Tibial artery (tissue), 4 donors: ENCODE data around the gene OCA2.

ENCODE experiments used
- DNase-seq, 2 donors: peaks; one replicate each; pipeline ENCODE4 v3.0.0-alpha.2; 2019
- H3K27ac ChIP-seq, 2 donors: fragments of 200-600 bp; sonication (generic) in 1 of 2; 1 replicate in 1 of 2; 2 replicates in 1 of 2; pipeline ENCODE4 v1.5.1; 2018 to 2019; ENCODE audit warnings: mild to moderate bottlenecking in 1 of 2
- H3K27me3 ChIP-seq, 2 donors: fragments of 200-600 bp; sonication (generic) in 1 of 2; one replicate each; pipeline versions ENCODE4 v1.5.1 to v1.6.0; 2016 to 2019
- H3K36me3 ChIP-seq, 3 donors: fragments of 200-600 bp; sonication (generic) in 2 of 3; one replicate each; pipeline ENCODE4 v1.5.1; 2016 to 2019; ENCODE audit warnings: mild to moderate bottlenecking in 2 of 3
- H3K4me1 ChIP-seq, 4 donors: fragments of 200-600 bp; sonication (generic) in 2 of 4; 1 replicate in 3 of 4; 2 replicates in 1 of 4; pipeline ENCODE4 v1.5.1; 2016 to 2019
- H3K4me3 ChIP-seq, 2 donors: fragments of 200-600 bp; sonication (generic) in 1 of 2; 1 replicate in 1 of 2; 2 replicates in 1 of 2; pipeline ENCODE4 v1.5.1; 2018 to 2019; ENCODE audit warnings: mild to moderate bottlenecking in 2 of 2
- H3K9me3 ChIP-seq, 3 donors: fragments of 200-600 bp; sonication (generic) in 1 of 3; one replicate each; pipeline ENCODE4 v1.5.1; 2016 to 2019
- intact Hi-C: fragments of 100-400 bp; cut with DNase I; formaldehyde crosslinking; loops from one replicate; pipeline ENCODE4 v1.15.0; 2023; ENCODE audit warnings: low total_unique reads
- TF ChIP-seq, protein P1 (sequence below), 2 experiments: fragments of 200-600 bp in 1 of 2; fragments of 450-650 bp in 1 of 2; IDR thresholded peaks; one replicate each; pipeline ENCODE4 v1.5.1; 2017 to 2019; ENCODE audit warnings: antibody characterized with exemption in 2 of 2, mild to moderate bottlenecking in 1 of 2, moderate library complexity in 1 of 2

Gene OCA2

DNA sequence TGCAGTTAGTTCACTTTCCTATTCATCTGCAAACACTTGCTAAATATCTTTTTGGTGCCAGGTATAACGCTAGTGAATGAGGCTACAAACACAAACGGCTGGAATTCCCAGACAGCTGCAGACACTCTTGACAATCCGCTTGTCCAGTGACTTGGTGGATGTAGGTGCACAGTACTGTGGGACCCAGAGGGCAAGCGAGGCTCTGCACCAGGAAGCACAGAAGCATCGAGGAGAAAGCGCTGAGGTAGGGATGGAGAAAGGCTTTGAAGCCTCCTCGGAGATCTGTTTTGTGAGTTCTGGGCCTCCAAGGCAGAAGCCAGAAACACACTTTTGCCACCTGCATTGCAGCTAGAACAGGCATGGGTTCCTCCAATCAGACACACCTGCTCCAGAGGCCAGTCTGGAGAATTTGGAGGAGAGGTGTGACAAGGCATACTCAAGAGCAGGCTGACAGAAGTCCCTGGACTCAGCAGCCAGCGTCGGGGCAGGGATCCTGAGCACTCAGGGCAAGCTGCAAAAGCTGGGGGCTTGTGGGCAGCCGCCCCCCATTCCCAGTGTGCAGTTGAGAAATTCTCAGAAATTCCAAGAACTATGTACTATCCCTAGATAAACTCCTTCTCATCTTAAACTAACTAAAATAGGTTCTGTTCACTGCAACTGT, 232.5 kb downstream of the OCA2 start:
- H3K4me3 ChIP-seq = no peak overlapping the region
- H3K36me3 ChIP-seq = peaks cover 0 to 4% (median 0%) of the 10 kb centered on the region in 3 donors
- peaks cover 0 to 6% (median 0%) of the 10 kb centered on the region in 3 donors for H3K9me3 ChIP-seq
- H3K27me3 ChIP-seq = no peaks in the 10 kb centered on the region
- intact Hi-C loops = no loop called here
- TF ChIP-seq, protein P1, sequence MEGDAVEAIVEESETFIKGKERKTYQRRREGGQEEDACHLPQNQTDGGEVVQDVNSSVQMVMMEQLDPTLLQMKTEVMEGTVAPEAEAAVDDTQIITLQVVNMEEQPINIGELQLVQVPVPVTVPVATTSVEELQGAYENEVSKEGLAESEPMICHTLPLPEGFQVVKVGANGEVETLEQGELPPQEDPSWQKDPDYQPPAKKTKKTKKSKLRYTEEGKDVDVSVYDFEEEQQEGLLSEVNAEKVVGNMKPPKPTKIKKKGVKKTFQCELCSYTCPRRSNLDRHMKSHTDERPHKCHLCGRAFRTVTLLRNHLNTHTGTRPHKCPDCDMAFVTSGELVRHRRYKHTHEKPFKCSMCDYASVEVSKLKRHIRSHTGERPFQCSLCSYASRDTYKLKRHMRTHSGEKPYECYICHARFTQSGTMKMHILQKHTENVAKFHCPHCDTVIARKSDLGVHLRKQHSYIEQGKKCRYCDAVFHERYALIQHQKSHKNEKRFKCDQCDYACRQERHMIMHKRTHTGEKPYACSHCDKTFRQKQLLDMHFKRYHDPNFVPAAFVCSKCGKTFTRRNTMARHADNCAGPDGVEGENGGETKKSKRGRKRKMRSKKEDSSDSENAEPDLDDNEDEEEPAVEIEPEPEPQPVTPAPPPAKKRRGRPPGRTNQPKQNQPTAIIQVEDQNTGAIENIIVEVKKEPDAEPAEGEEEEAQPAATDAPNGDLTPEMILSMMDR (IDR thresholded peaks at IDR 0.05) = no peak
- no peak for DNase-seq
- no peak overlapping the region for H3K27ac ChIP-seq
- no peaks in the 10 kb centered on the region for H3K4me1 ChIP-seq

DNA sequence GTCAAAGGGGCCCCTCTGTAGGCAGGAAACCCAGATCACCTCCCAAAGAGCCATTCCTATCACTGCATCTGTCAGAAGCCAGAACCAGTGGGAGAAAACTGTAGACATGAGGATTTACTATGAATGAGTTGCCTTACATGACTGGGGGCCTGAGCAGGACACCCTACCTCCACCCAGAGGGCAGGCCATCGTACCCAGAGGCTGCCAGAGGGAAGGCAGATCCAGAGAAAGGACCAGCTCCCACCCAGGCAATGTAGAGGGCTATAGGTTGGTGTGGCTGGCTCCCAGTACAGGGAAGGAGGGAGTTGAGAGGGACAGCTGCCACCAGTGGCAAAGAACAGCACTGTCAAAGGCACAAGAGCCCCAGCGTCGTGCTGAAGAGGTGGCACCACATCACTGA, 233.2 kb downstream of the OCA2 start:
- Histone ChIP-seq H3K36me3 (peaks cover 0 to 4% (median 0%) of the 10 kb centered on the region in 3 donors), H3K4me3 (no peak overlapping the region), H3K9me3 (peaks cover 0 to 6% (median 0%) of the 10 kb centered on the region in 3 donors), H3K27me3 (no peaks in the 10 kb centered on the region), H3K27ac (no peak overlapping the region), H3K4me1 (no peaks in the 10 kb centered on the region)
- DNase-seq = no peak
- intact Hi-C loops = no loop called here
- TF ChIP-seq, protein P1 (IDR thresholded peaks at IDR 0.05) = no peak

- Histone ChIP-seq H3K36me3 (peaks cover 0 to 4% (median 0%) of the 10 kb centered on the region in 3 donors), H3K27me3 (no peaks in the 10 kb centered on the region), H3K4me3 (no peak overlapping the region), H3K9me3 (peaks cover 0 to 6% (median 0%) of the 10 kb centered on the region in 3 donors), H3K27ac (no peak overlapping the region), H3K4me1 (no peaks in the 10 kb centered on the region)
- TF ChIP-seq, protein P1 (IDR thresholded peaks at IDR 0.05) = no peak
- intact Hi-C loops = no loop called here
- no peak for DNase-seq
Measured at GRCh38 chr15:27865323-27865922, 233.7 kb downstream of the OCA2 start.

- H3K36me3 ChIP-seq = peaks cover 0 to 4% (median 0%) of the 10 kb centered on the region in 3 donors
- no peak overlapping the region for H3K4me3 ChIP-seq
- peaks cover 0 to 6% (median 0%) of the 10 kb centered on the region in 3 donors for H3K9me3 ChIP-seq
- H3K27ac ChIP-seq = no peak overlapping the region
- H3K27me3 ChIP-seq = no peaks in the 10 kb centered on the region
- no peaks in the 10 kb centered on the region for H3K4me1 ChIP-seq
- intact Hi-C loops = no loop called here
- TF ChIP-seq, protein P1 (IDR thresholded peaks at IDR 0.05) = no peak
- DNase-seq = no peak
Measured at GRCh38 chr15:27864719-27865118, 234.4 kb downstream of the OCA2 start.

GRCh38 chr15:27864086-27864485, 235.0 kb downstream of the OCA2 start:
- H3K4me3 ChIP-seq = no peak overlapping the region
- no peaks in the 10 kb centered on the region for H3K4me1 ChIP-seq
- DNase-seq = no peak
- intact Hi-C loops = no loop called here
- H3K27ac ChIP-seq = no peak overlapping the region
- H3K27me3 ChIP-seq = no peaks in the 10 kb centered on the region
- peaks cover 0 to 6% (median 0%) of the 10 kb centered on the region in 3 donors for H3K9me3 ChIP-seq
- H3K36me3 ChIP-seq = peaks cover 0 to 4% (median 0%) of the 10 kb centered on the region in 3 donors
- TF ChIP-seq, protein P1 (IDR thresholded peaks at IDR 0.05) = no peak
